Uterine smooth muscle cell (primary cell): ENCODE results near the gene TMCC1. TPM values are rescaled to one million over a fixed set of nuclear protein-coding genes. Genes with fewer than 3 reads are reported as not detected.

Experiments used
- total RNA-seq: library from RNA; depleted of rRNA; stranded (reverse); fragments of >200 nt; gene quantifications from 2 replicates; pipeline ENCODE4 v1.2.3, GENCODE V29; 2014

TMCC1 gene
- 11.0 and 18.4 TPM in 2 replicates for total RNA-seq

GRCh38 chr3:129893581-129894070 is at the start of gene TMCC1:
Gene TMCC1 (minus strand): TSS chr3:129893711.

GRCh38 chr3:129606636-129607390 is 286.7 kb downstream of the TMCC1 start, which contains the start of gene PLXND1:
Gene PLXND1 (minus strand): TSS chr3:129606676. CDS start chr3:129606639, 37 bp downstream.

Other genes with a start within 250 kb of the TMCC1 start
- gene TRH, start 81.0 kb upstream of the TMCC1 start, total RNA-seq: not detected in 2 replicates
- gene ALG1L2, start 188.1 kb upstream of the TMCC1 start, total RNA-seq: 0.22 TPM in 1 of 2 replicates, not detected in the other